HepG2 (cell line): ENCODE data around the gene COL2A1.

Source experiments
- BRD4 ChIP-seq: sonication (generic); formaldehyde crosslinking; IDR thresholded peaks from 2 replicates; pipeline ENCODE4 v1.4.0; 2020; ENCODE audit warnings: missing genetic modification reagents
- HIVEP1 ChIP-seq: sonication (generic); formaldehyde crosslinking; IDR thresholded peaks from 2 replicates; pipeline ENCODE4 v1.4.0; 2020; ENCODE audit warnings: mild to moderate bottlenecking, missing genetic modification reagents
- POLR2AphosphoS5 ChIP-seq: IDR thresholded peaks from 2 replicates; pipeline ENCODE4 v1.6.1; 2012; ENCODE audit warnings: low read depth, low read length
- ZNF720 ChIP-seq: sonication (generic); formaldehyde crosslinking; IDR thresholded peaks from 2 replicates; pipeline ENCODE4 v1.4.0; 2020; ENCODE audit warnings: missing genetic modification reagents
- ZNF883 ChIP-seq: sonication (generic); formaldehyde crosslinking; IDR thresholded peaks from 2 replicates; pipeline ENCODE4 v1.5.1; 2020; ENCODE audit warnings: mild to moderate bottlenecking, missing genetic modification reagents; ENCODE audit errors: not compliant biosample characterization
- TF ChIP-seq, protein P1 (sequence below): sonication (generic); IDR thresholded peaks from 2 replicates; pipeline ENCODE4 v1.6.1; 2016; ENCODE audit warnings: low read depth, borderline replicate concordance

DNA sequence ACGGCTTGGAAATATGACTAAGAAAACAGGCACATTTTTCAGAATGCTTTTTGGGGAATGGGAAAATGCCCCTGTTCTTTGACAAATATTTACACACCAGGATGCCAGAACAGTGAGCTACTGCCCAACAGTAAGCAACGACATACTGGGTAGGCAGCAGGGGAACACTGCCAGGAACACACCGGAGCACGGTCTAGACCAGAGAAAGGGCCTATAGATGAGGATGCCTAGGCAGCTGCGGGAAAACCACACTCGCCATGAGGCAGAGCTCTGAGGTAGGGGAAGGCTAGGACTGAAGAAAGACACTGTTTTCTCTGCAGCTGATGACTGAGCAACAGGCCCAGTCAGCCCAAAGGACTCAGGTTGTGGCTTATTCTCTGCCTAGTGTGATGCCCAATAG is 45.9 kb upstream of the COL2A1 start:
- no peak for TF ChIP-seq ZNF883 (CRISPR knock-in tag)
- TF ChIP-seq HIVEP1 = no peak
- no peak for TF ChIP-seq BRD4 (CRISPR knock-in tag)
- TF ChIP-seq, protein P1, sequence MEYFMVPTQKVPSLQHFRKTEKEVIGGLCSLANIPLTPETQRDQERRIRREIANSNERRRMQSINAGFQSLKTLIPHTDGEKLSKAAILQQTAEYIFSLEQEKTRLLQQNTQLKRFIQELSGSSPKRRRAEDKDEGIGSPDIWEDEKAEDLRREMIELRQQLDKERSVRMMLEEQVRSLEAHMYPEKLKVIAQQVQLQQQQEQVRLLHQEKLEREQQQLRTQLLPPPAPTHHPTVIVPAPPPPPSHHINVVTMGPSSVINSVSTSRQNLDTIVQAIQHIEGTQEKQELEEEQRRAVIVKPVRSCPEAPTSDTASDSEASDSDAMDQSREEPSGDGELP = no peak
- no peak for TF ChIP-seq POLR2AphosphoS5
- no peak for TF ChIP-seq ZNF720 (CRISPR knock-in tag)
